GM10266 (cell line): ENCODE results near the gene FUT7.

Experiments used
- DNase-seq: peaks from one replicate; pipeline ENCODE4 v3.0.0; 2012; ENCODE audit errors: extremely low spot score
- TF ChIP-seq, protein P1 (sequence below): IDR thresholded peaks from 2 replicates; pipeline ENCODE4 v1.5.1; 2012; ENCODE audit warnings: mild to moderate bottlenecking, low read depth; ENCODE audit not compliant: control insufficient read depth, insufficient read depth; ENCODE audit errors: missing control alignments

Gene FUT7

DNA sequence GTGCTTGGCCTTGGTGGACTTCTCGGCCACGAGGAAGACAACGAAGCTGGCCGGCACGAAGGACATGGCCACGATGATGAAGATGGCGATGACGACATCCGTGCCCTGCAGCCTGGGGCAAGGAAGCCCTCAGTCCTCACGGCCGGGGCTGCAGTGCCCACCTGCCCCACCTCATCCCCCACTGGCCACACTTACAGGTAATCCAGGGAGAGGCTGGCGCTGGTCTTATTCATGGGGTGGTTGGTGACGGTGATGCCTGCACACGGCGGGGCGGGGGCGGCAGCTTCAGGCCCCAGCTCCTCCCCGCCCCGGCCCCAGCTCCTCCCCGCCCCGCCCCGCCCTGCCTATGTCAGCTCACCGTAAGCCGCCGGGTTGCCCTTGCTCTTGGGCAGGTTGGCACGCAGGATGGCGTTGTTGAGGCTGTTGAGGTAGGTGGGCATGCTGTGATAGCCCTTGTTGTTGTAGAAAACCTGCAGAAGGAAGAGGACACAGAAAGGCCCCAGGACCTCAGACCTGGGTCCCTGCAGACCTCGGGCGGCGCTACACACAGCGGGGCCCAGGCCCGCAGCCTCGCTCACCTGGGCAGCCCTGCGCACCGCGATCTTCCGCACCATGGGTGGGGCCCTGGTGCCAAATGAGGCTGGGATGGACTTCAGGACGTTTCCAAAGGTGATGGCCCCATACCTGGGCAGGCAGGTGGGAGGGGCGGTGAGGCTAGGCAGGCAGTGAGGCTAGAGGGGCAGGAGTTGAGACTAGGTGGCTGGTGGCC, 19.8 kb downstream of the FUT7 start:
- no peak for DNase-seq
- TF ChIP-seq, protein P1, sequence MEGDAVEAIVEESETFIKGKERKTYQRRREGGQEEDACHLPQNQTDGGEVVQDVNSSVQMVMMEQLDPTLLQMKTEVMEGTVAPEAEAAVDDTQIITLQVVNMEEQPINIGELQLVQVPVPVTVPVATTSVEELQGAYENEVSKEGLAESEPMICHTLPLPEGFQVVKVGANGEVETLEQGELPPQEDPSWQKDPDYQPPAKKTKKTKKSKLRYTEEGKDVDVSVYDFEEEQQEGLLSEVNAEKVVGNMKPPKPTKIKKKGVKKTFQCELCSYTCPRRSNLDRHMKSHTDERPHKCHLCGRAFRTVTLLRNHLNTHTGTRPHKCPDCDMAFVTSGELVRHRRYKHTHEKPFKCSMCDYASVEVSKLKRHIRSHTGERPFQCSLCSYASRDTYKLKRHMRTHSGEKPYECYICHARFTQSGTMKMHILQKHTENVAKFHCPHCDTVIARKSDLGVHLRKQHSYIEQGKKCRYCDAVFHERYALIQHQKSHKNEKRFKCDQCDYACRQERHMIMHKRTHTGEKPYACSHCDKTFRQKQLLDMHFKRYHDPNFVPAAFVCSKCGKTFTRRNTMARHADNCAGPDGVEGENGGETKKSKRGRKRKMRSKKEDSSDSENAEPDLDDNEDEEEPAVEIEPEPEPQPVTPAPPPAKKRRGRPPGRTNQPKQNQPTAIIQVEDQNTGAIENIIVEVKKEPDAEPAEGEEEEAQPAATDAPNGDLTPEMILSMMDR: no peak

DNA sequence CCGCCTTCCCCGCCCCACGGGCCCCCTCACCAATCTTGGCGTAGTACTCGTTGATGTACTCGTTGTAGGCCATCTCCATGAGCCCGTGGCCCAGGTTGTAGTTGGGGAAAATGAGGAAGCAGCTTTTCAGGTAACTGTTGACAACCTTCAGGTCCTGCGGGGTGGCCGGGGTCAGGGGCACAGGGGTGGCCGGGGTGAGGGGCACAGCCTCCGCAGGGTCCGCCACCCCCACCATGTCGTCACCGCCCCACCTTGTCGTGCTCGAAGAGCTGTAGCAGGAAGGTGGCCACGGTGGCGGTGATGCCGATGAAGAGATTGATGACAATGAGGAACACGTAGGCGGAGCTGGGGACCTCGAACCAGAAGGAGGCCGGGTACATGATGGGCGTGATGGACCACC, 20.7 kb downstream of the FUT7 start:
- no peak for DNase-seq
- TF ChIP-seq, protein P1: no peak

DNA sequence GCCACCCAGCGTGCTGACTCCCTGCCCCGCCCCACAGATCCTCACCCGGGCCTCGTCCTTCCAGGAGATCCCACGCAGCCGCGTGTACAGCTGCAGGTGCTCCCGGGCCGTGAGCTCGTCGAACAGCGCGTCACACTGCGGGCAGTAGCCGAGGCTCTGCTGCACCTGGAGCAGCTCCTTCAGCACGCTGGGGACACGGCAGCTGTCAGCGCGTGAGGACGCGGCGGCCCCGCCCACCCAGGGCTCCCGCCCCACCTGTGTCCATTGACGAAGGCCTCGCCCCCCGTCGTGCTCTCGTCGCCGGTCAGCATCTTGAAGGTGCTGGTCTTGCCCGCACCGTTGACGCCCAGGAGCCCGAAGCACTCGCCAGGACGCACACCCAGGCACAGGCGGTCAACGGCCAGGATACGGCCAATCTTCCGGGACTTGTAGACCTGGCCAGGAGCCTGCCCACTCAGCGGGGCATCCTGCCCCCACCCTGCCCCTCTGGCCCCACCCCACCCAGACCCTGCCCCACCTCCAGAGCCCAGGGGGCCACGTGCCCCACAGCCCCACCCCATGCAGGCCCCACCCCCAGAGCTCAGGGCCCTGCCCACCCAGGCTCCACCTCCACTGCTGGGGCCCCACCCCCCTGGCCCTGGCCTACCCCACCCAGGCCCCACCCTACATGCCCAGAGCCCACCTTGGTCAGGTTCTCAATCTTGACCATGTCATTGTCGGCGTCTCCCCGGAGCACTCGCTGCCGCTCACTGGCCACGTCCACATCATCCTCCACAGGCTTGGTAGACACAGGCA, 21.8 kb downstream of the FUT7 start:
- no peak for DNase-seq
- TF ChIP-seq, protein P1: no peak

DNA sequence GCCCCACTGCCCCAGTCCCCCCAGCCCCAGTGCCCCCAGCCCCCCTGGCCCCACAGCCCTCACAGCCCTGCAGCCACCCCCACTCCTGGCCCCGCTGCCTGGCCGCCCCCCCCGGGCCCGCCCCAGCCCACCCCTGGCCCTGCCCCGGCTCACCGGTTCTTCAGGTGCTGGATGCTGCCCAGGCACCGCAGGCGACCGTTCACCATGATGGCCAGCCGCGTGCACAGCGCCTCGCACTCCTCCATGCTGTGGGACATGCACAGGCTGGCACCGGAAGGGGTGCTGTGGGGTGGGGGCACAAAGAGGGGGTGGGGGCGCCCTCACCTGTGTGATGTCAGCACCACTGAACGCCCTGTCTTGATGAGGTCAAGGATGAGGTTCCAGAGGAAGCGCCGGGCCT, 22.7 kb downstream of the FUT7 start:
- DNase-seq: no peak
- TF ChIP-seq, protein P1: no peak

DNA sequence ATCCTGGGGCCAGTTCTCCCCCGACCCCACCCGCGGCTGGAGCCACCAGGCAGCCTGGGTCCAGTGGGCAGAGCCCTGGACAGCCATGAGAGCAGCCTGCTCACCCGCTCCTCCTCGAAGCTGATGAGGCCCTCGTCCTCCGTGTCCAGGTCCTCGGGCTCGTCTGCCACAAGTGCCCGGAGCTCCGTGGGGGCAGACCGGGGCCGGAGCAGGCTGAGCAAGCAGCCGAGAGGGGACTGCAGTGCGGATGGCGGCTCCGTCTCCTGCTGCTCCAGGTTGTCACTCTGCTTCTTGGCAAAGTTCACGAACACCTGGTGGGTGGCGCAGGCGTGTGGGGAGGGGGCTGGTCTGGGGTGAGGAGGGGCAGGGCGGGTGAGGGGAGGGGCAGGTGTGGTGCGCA, 23.6 kb downstream of the FUT7 start:
- TF ChIP-seq, protein P1: no peak
- no peak for DNase-seq

DNA sequence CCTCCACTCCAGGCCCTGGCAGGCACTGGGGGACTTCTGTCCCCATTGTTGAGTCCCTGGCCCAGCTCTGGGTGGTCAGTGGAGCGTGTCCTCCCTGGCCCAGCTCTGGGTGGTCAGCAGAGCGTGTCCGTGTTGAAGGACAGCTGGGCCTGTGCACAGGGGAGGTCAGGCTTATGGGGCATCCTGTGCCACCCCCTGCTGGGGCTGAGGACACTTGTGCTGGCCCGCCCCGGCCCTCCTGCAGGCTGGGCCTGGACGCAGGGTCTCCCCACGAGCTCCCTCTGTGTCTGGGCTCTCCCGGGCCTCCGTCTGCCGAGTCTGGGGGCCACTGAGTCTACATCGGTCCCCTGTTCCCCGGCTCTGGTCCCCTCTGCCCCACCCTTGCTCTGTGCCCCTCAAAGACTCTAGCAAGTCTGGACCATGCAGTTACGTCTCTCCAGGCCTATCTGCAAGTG, 24.0 kb downstream of the FUT7 start:
- TF ChIP-seq, protein P1: no peak
- no peak for DNase-seq
